Stimulated activated CD8-positive, alpha-beta memory T cell treated with anti-CD3 and anti-CD28 coated beads, Interleukin-4, amount 100 ng/mL, for 24 hours (primary cell): Measurements from ENCODE around the gene SMYD3.
"Not testable (repeated sequence)": the region's sequence is repeated elsewhere in the genome, so short reads cannot be mapped to it uniquely, and the experiment has no call there.

ENCODE experiments used
- DNase-seq: peaks from one replicate; pipeline ENCODE4 v3.0.0-alpha.2; 2020; ENCODE audit warnings: low read depth

The SMYD3 gene

DNA sequence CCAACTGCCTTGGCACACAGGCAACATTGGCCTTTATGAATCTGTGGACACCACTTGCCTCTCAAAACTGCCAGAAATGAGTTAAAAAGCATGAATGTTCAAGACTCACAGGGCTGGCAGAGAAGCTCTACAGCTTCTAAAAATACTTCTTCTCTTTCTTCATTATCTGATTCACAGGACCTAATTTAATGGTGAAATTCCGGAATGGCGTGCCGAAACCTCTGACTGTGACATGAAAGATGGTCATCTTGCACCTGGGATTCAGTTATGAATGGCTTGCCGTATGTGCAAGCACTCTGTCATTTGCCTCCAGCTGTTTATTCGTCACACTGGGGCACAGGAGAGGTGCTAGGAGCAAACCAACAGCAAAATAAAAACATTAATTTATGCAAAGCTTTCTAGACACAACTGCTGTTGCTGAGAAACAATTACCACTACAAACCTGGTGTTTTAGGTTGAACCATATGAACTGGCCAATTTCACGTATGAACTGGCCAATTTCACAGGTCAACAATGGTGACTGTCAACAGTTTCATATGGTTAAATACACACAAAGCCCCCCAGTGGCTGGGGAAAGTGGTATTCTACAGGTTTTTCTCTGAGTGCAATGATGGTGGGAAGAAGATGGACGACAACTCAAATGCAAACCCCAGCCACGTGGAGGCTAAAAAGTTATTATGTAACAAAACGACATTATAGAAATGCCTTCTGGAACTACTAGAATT is 704.0 kb downstream of the SMYD3 start:
- no peak for DNase-seq

DNA sequence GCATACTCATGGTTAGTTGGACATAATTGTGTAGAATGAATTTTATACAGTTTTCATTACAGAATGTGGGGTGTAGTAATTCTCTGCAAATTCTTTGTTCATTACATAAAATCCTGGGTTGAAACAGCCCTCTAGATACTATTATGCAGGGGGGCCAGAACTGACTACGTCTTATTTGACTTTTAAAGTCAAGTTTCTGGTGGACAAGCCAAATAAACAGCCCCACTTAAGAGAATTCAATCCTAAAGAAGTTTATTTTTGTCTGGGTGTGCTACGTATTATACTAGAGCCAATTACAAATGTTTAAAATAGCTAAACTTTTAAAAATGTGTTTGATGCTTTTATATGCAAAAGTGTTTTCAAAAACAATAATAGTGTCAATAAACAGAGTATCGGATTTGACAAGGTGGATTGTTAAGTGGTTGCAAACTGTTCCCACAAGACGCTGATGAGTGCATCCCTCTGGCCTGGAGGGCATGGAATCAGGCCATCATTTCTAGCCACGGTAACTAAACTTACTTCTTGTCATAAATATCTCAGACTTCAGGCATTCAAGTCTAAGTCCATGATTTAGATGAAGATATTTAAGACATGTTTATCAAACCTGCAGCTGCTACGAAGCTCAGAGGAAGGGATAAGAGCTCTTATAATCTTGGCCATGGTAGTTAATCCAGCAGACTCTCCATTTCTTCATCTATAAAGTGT is 706.0 kb downstream of the SMYD3 start:
- no peak for DNase-seq

DNA sequence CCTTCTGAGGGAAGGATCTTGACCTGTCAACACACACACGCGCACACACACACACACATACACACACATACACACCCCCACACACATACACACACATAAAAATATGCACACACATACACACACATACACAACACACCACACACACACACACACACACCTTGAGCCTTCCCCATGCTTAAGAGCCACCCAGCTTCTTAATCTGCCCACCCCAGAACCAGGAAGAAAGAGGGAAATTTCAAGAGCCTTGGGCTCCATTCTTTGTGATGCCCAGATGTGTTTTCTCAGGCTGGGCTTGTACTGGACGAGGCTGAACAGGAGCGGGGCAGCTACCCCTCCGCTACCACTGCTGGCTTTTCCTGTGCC is 708.7 kb downstream of the SMYD3 start:
- no peak for DNase-seq

DNA sequence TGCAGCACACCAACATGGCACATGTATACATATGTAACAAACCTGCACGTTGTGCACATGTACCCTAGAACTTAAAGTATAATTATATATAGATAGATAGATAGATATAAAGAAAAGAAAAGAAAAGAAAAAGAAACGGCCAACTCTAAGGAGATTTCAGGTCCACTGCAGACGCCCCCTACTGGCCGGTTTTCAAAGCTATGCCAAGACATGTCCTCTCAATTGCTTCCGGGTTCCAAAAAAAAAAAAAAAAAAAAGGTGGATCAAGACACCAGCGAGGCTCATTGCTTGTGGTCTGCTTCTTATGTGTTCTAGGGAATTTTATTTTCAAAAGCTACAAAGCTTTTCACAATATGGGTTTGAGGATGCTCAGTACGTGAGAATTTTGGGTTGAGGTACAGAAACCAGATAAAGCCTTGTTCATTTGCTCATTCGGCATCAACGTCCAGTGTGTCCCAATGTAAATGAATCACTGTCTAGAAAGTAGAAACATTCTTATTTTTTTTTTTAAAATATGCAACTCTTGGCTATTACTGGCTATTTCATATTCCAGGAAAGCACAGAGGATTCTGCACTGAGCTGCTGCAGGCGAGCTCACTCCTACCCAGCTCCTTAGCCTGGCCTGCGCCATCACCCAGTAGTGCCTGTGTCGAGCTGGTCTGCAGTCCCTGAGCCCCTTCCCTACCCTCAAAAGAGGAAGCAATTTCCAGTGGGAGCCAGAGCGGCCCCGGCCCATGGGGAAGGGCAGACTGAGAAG is 709.3 kb downstream of the SMYD3 start:
- no peak for DNase-seq

DNA sequence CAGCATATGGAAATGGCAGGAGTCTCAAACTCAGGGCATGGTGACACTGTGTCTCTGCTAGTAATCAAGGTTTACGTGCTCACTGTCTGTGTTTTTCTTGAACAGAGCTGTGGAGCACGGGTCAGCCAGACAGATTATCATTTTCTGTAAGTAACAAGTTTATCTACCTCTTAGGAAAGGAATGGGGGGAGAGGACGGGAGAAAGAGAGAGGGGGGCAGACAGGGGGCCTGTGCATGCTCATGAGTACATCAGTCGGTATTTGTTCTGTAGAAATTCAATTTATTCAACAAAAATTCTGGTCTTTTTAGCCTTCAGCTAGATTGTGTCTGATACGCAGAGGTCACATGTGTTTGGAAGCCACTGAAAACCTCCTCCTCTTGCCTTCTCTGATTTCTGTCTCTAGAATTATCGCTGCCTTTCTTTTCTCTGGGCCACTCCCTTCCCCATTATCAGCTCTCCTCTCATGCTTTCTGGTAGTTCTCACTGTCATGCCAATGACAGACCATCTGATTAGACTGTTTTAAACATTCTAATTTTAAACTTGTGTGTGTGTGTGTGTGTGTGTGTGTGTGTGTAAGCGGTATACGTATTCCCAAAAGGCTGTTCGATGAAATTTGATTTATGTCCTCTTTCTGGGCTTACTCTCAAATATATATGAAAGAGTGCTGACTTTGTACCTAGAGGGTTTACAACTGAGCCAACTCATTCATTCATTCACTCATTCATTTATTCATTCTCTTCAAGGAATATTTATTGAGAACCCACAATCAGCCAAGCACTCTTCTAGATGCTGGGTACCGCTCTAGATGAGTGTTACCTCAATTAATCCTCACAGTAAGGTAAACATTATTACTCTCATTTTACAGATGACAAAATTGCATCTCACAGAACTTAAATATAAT is 715.4 kb downstream of the SMYD3 start:
- no peak for DNase-seq

DNA sequence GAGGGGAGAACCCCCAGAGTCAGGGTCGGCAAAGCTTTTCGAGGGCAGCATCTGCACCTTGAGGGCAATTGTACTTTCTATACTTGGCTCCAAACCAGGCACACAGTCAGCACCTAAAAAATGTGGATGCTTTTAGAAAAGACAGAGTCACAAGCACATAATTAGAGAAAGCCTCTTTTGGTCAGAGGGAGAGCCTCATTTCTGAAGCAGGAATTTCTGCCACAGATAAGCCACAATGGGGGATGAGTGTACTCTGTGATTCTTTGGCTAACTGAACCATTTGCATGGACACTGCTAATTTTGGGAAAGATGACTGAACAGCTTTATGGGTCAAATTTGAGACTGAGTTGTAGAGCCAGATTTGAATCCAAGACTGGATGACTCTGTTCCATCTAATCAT is 716.6 kb downstream of the SMYD3 start:
- no peak for DNase-seq

DNA sequence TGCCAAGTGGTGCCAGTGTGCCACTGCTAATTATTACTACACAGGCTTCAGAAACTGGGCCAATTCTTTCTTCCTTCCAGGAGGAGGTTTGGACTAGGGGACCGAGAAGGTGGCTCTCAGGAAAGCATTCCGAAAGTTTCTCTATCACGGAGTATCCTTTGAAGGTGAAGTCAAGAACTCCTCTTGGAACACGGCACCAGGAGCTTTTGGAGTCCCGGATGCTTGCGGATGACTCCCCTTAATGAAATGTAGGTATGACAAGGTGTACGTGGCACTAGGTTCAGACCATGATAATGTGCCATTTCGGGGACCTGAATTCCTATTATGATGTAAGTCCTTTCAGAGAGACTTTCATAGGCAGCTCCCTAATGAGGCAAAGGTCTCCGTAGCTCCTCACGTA is 718.2 kb downstream of the SMYD3 start:
- no peak for DNase-seq

DNA sequence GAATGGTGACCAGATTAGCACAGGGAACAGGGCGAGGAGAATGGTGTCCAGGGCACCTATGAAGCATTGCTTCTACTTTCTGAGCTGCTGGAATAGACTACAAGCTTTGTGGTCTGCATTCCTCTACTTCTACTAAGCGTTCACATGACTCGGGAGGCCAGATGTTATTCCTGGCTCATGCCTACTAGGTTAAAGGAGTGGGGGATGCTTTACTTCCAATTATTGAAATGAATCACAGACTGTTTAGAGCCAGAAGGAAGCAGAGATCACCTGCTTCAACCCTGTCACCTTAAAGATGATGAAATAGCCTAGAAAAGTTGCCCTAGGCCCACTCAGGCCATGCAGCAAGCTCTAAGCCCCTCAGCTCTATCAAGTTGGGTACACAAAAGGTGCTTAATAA is 718.8 kb downstream of the SMYD3 start:
- no peak for DNase-seq

DNA sequence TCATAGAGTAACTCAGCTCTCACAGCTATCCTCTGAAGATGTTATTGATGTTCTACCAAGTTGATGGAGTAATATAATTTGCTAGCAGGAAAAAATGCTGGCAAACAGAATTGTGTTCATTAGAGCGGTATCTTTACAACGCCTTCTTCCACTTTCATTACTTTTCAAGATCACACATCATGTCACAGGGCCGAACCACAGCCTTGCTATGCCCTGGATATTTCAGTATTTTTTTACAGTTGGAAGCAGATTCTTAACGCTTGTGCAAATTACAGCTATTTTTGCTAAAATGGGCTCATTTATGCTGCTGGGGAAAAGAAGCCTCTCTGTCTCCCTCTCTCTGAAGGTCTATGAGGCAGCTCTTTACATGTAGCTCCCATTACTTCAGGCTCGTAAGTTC is 720.1 kb downstream of the SMYD3 start:
- no peak for DNase-seq

DNA sequence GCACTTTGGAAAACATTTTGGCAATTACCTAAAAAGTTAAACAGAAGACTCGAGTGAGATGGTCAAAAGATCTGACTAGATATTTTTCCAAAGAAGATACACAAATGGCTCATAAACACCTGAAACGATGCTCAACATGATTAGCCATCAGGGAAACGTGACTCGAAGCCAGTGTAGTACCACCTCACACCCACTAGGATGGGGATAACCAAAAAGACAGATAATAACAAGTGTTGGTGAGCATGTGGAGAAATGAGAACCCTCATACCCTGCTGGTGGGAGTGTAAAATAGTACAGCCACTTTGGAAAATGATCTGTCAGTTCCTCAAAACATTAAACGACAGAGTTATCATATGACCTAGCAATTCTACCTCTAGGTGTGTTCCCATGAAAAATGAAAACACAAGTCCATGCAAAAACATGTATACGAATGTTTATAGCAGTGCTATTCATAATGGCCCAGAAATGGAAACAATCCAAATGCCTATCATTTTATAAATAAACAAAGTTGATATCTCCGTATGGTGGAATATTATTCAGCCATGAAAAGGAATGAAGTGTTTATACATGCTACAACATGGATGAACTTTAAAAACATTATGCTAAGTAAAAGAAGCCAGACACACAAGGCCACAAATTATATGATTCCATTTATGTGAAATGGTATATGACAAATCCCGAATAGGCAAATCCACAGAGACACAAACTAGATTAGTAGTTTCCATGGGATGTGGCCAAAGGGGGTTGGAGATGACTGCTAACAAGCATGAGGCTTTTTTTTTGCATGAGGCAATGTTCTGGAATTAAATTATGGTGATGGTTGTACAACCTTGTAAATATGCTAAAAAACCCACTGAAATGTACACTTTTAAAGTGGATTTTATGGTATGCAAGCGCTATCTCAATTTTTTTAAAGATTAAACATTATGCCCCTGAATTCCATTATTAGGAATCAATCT is 727.0 kb downstream of the SMYD3 start:
- DNase-seq, result no peak

DNA sequence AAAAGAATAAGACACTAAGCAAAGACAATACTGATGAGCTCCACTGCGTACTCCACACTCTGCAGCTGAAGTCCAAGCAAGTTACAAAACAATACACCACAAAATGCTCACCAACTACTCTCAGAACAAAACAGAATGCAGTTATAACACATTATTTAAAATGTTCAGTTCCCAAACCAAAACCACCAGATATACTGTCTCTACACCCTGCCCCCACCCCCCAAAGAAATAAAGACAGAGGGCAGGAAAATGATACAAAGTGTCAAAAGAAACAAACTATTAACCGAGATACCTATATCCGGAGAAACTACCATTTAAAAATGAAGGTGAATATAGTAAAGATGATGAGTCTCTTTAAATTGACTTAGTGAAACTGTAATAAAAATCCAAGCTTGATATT is 729.3 kb downstream of the SMYD3 start:
- DNase-seq, result no peak

DNA sequence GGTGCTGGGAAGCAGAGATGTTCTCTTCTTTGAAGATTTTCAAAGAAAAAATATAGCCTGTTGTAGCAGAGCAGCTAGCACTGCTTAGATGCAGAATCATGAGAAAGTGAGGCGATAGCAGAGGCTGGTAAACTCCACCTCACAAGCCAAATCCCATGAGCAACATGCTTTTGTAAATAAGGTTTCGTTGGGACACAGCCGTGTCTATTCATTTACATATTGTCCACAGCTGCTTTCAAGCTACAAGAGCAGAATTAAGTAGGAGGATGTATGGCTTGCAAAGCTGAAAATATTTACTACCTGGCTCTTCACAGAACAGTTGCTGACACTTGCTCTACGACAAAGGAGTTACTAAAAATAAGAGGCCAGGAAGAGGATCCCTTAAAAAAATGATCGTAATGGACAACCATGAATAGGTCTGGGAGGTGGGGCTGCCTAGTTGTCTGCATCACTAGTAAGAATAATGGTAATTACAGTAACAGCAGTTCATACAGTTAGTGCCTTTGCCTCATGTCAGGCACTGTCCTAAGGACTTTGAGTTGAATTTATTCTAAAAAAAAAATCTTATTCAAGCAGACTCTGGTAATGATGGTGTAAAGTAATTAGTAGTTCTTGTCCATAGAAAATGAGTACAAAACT is 730.3 kb downstream of the SMYD3 start:
- DNase-seq, result no peak

DNA sequence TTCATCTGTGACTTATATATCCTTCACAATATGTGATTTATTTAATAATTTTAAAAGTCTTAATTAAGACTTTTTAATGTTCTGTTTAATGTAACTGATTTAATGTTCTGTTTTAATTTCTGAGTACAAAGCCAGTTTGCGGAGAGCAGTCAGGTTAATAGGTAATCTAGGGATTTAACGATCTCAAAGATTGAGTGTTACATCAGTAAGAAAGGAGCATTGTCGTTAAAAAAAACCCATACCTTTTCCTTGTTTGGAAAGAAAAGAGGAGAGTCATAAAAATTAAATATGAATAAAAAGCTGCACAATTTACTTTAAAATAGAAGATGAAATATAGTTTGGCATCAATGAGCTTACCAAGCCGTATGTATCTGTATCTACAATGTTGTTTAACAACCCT is 730.9 kb downstream of the SMYD3 start:
- no peak for DNase-seq

DNA sequence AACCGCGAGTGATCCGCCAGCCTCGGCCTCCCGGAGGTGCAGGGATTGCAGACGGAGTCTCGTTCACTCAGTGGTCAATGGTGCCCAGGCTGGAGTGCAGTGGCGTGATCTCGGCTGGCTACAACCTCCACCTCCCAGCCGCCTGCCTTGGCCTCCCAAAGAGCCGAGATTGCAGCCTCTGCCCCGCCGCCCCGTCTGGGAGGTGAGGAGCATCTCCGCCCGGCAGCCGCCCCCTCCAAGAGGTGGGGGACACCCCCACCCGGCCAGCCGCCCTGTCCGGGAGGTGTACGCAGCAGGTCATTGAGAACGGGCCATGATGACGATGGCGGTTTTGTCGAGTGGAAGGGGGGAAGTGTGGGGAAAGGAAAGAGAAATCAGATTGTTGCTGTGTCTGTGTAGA is 732.1 kb downstream of the SMYD3 start:
- not testable (repeated sequence) for DNase-seq

DNA sequence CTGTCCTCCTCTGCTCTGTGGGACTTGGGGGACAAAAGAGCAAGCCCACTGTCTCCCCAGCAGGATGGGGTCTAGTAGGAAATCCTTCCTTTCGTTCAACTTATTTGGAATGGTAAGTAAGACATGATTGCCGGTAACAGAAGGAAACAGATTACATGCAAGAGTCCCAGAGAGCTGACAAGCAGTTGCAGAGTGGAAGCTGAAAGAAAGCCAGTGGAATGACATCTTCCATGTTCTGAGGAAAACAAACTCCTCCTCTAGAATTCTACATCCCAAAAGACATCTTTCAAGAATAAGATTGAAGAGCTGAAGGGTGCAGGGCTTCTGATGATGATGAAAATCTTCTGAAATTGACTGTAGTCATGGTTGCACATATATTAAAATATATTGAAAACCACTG is 732.9 kb downstream of the SMYD3 start:
- no peak for DNase-seq

DNA sequence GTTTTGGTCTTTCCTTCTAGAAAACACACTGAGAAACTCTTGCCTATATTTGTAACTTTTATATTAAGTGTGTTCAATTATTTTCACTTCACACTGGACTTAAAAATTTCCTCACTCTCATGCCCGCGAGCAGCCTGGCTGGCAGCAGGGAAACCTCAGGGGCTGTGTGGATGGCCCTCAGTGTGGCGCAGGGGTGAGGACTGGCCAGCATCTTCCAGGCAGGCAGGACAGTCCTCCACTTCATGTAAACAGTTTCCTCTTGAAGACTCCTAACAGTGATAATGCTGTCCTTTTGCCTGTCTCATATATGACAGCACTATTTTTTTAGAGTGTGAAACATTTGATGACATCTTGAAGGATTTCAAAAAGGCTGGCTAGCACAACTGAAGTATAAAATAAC is 733.7 kb downstream of the SMYD3 start:
- no peak for DNase-seq

DNA sequence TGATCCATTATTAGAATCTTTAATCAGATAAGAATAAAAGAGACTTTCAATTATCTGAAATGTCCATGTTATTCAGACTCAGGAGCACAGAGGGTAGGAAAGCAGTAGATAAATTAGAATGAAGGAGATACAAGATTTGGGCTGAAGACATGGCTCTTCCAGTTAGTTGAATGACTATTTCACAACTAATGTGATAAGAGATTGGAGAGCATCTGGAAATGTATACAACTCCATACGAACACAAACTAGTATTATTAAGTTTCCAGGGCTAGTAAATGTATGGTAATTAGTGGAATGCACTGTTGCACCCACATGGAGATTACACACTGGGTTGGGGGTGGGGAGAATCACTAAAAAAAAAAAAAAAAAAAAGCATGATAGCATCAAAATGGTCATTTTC is 734.3 kb downstream of the SMYD3 start:
- no peak for DNase-seq

DNA sequence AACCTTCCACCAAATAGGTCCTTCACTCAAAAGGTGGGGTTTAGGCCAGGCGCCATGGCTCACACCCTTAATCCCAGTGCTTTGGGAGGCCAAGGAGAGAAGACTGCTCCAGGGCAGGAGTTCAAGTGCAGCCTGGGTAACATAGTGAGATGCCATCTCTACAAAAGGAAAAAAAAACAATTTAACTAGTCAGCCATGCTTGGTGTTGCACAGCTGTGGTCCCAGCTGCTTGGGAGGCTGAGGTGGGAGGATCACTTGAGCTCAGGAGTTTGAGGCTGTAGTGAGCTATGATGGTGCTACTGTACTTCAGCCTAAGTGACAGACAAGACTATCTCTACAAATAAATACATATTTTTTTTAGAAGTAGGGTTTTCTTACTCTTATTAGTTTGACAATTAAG is 734.8 kb downstream of the SMYD3 start:
- no peak for DNase-seq

DNA sequence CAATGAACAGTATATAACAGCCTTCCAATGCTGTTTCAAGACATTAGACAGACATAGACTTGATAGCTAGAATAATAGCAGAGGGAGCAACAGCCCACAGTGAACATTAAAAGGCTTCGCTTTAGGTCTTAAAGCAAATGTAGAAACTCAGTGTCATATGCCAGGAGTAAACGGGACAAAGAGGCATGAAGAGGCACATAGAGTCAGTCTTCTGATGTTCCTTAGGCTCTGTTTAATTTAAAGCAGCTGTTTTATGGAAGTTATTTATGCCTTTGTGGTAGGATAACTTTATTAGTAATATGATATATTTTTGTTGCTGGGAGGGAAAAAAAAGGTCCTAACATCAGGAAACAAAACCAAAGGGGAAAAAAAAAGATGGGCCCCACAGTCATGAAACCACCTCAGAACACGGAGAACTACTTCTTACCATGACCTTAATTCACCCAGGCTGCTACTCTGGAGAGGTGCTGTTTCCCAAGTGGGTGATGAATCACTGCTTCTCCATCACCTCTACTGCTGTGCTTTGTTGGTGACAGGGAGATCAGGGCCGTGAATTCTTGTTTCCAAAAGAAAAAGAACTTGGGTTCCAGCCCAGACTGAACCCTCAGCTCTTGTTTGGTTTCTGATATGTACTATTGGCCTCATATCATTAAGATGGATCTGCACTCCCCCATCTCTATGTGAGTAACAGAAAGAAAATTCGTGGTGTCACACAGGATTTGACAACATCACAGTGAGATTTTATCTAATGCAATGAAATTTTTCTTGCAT is 735.4 kb downstream of the SMYD3 start:
- DNase-seq, result no peak

DNA sequence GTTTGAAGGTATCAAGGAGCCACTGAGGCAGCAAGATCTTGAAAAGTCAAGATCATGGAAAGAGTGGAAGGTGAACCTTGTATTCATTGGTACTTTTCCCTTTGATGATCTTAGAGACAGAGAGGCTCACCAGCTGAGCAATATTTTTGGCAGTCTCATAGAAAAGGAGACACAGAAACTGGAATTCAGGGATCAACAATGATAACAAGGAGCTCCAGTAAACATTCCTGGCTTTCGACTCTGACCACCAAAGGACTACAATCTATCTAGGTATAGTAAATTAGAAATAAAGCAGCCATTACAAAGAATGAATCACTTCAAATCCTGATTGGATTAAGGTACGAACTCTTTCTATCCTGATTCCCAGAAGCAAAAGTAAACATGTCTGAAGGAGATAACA is 736.9 kb downstream of the SMYD3 start:
- no peak for DNase-seq
